ENCODE measurements around the gene CARD10.

CARD10 gene

GRCh38 chr22:37491106-37491505 lies 28.1 kb downstream of the CARD10 start:
- H3K4me3 ChIP-seq (ENCODE audit: low read depth, low read length), result no peak overlapping the region

GRCh38 chr22:37489983-37490382 lies 29.2 kb downstream of the CARD10 start:
- no peak overlapping the region for H3K4me3 ChIP-seq (ENCODE audit: low read depth, low read length)

- no peak overlapping the region for H3K4me3 ChIP-seq (ENCODE audit: low read depth, low read length)
Measured at GRCh38 chr22:37488337-37489135, 30.7 kb downstream of the CARD10 start.

GRCh38 chr22:37487571-37487970 lies 31.6 kb downstream of the CARD10 start:
- no peak overlapping the region for H3K4me3 ChIP-seq (ENCODE audit: low read depth, low read length)

GRCh38 chr22:37487129-37487528 lies 32.1 kb downstream of the CARD10 start:
- no peak overlapping the region for H3K4me3 ChIP-seq (ENCODE audit: low read depth, low read length)

GRCh38 chr22:37486224-37486845 lies 32.9 kb downstream of the CARD10 start, which contains the start of gene MFNG:
Gene MFNG (minus strand): TSS chr22:37486384. CDS start chr22:37486177, 207 bp downstream.
- H3K4me3 ChIP-seq (ENCODE audit: low read depth, low read length), result no peak within 1 kb of the TSS

- H3K4me3 ChIP-seq (ENCODE audit: low read depth, low read length), result no peak overlapping the region
Measured at GRCh38 chr22:37485395-37486223, 33.6 kb downstream of the CARD10 start.

GRCh38 chr22:37484480-37485394 lies 34.5 kb downstream of the CARD10 start:
- H3K4me3 ChIP-seq (ENCODE audit: low read depth, low read length), result no peak overlapping the region

- no peak overlapping the region for H3K4me3 ChIP-seq (ENCODE audit: low read depth, low read length)
Measured at GRCh38 chr22:37483050-37483449, 36.2 kb downstream of the CARD10 start.

- no peak overlapping the region for H3K4me3 ChIP-seq (ENCODE audit: low read depth, low read length)
Measured at GRCh38 chr22:37482244-37482643, 37.0 kb downstream of the CARD10 start.

GRCh38 chr22:37481347-37481907 lies 37.8 kb downstream of the CARD10 start:
- no peak overlapping the region for H3K4me3 ChIP-seq (ENCODE audit: low read depth, low read length)

GRCh38 chr22:37480387-37481346 lies 38.5 kb downstream of the CARD10 start:
- no peak overlapping the region for H3K4me3 ChIP-seq (ENCODE audit: low read depth, low read length)

GRCh38 chr22:37479196-37479595 lies 40.0 kb downstream of the CARD10 start:
- H3K4me3 ChIP-seq (ENCODE audit: low read depth, low read length), result no peak overlapping the region

- H3K4me3 ChIP-seq (ENCODE audit: low read depth, low read length), result no peak overlapping the region
Measured at GRCh38 chr22:37476389-37477329, 42.6 kb downstream of the CARD10 start.

GRCh38 chr22:37474447-37475090 lies 44.6 kb downstream of the CARD10 start:
- no peak overlapping the region for H3K4me3 ChIP-seq (ENCODE audit: low read depth, low read length)

- no peak overlapping the region for H3K4me3 ChIP-seq (ENCODE audit: low read depth, low read length)
Measured at GRCh38 chr22:37473437-37473946, 45.7 kb downstream of the CARD10 start.

GRCh38 chr22:37472418-37473006 lies 46.7 kb downstream of the CARD10 start:
- no peak overlapping the region for H3K4me3 ChIP-seq (ENCODE audit: low read depth, low read length)

All from iPS-11a (cell line).